GM18502 (cell line): ENCODE results near the gene TIGD6.
"Not testable (repeated sequence)": the region's sequence is repeated elsewhere in the genome, so short reads cannot be mapped to it uniquely, and the experiment has no call there.

Source experiments
- ATAC-seq: cut with Tn5 transposase; IDR thresholded peaks from one replicate; pipeline ENCODE4 v1.9.1; 2021; ENCODE audit warnings: mild to moderate bottlenecking; ENCODE audit not compliant: unreplicated experiment, poor library complexity

The TIGD6 gene

DNA sequence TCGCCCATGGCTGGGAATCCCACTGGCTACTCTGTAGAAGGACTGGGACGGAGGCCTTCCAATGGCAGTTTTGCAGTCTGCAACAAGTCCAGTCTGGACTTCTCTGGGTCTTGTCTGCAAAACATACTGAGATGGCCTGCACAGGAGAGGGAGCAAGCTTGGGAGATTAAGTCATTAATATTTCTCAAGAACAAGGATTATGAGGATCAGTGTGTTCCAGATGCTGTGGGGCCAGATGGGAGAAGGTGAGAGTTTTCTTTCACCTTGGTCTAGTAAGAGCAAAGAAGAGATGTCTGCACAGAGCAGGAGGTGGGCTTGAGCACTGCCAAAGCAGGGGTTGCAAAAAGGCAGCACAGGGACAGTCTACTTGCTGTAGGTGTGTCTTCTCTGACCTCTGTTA, 55.8 kb downstream of the TIGD6 start, which contains the start of gene PDE6A:
TSS of gene PDE6A (minus strand) at position 128 of the 400 bp plus-strand sequence. CDS start at position 8, 120 bp downstream.
- ATAC-seq = no peak

- not testable (repeated sequence) for ATAC-seq
Observed at GRCh38 chr5:149943177-149943949, 57.1 kb downstream of the TIGD6 start.
